HEK293T (cell line): ENCODE data around the gene SLC22A12.

Source experiments
- CTCF ChIA-PET: fragments of 350-600 bp; formaldehyde crosslinking; extraction: SDS; loops from one replicate; lab custom pipeline; 2021; ENCODE audit warnings: antibody characterized with exemption, inconsistent platforms; lab: Yijun Ruan, JAX
- POLR2A ChIA-PET: fragments of 350-600 bp; formaldehyde crosslinking; extraction: SDS; loops from one replicate; lab custom pipeline; 2020; ENCODE audit warnings: antibody characterized with exemption, inconsistent platforms; lab: Yijun Ruan, JAX
- DNase-seq: peaks from one replicate; pipeline ENCODE4 v3.0.0; 2012; ENCODE audit warnings: mixed read lengths; ENCODE audit errors: extremely low spot score
- ARNT ChIP-seq: fragments of 450-650 bp; IDR thresholded peaks from 2 replicates; pipeline ENCODE4 v1.6.1; 2017; ENCODE audit warnings: mild to moderate bottlenecking
- BHLHE40 ChIP-seq: fragments of 450-650 bp; IDR thresholded peaks from 2 replicates; pipeline ENCODE4 v1.6.1; 2016; ENCODE audit warnings: mild to moderate bottlenecking, moderate library complexity, borderline replicate concordance
- CTBP1 ChIP-seq: fragments of 450-650 bp; IDR thresholded peaks from 2 replicates; pipeline ENCODE4 v1.6.1; 2016; ENCODE audit warnings: borderline replicate concordance
- ELF4 ChIP-seq: fragments of 450-650 bp; IDR thresholded peaks from 2 replicates; pipeline ENCODE4 v1.6.1; 2017; ENCODE audit warnings: antibody characterized with exemption
- FOXA1 ChIP-seq: fragments of 450-650 bp; IDR thresholded peaks from 2 replicates; pipeline ENCODE4 v1.6.1; 2016; ENCODE audit warnings: mild to moderate bottlenecking
- FOXK2 ChIP-seq: fragments of 450-650 bp; IDR thresholded peaks from 2 replicates; pipeline ENCODE4 v1.6.1; 2016; ENCODE audit warnings: mild to moderate bottlenecking
- FOXM1 ChIP-seq: fragments of 450-650 bp; IDR thresholded peaks from 2 replicates; pipeline ENCODE4 v1.6.1; 2017; ENCODE audit warnings: mild to moderate bottlenecking, borderline replicate concordance
- HDGF ChIP-seq: fragments of 450-650 bp; IDR thresholded peaks from 2 replicates; pipeline ENCODE4 v1.6.1; 2017; ENCODE audit warnings: antibody characterized with exemption, borderline replicate concordance
- L3MBTL2 ChIP-seq: fragments of 450-650 bp; conservative IDR thresholded peaks from 2 replicates; pipeline ENCODE4 v1.6.1; 2016; ENCODE audit warnings: mild to moderate bottlenecking
- LEF1 ChIP-seq: fragments of 450-650 bp; IDR thresholded peaks from 2 replicates; pipeline ENCODE4 v1.6.1; 2017; ENCODE audit warnings: mild to moderate bottlenecking, borderline replicate concordance
- NFRKB ChIP-seq: fragments of 450-650 bp; IDR thresholded peaks from 2 replicates; pipeline ENCODE4 v1.6.1; 2016; ENCODE audit warnings: mild to moderate bottlenecking, moderate library complexity
- SP1 ChIP-seq: fragments of 450-650 bp; IDR thresholded peaks from 2 replicates; pipeline ENCODE4 v1.6.1; 2017
- SUZ12 ChIP-seq: fragments of 450-650 bp; IDR thresholded peaks from 2 replicates; pipeline ENCODE4 v1.6.1; 2016; ENCODE audit warnings: mild to moderate bottlenecking
- TARDBP ChIP-seq: fragments of 450-650 bp; IDR thresholded peaks from 2 replicates; pipeline ENCODE4 v1.6.1; 2016
- ZNF384 ChIP-seq: fragments of 450-650 bp; IDR thresholded peaks from 2 replicates; pipeline ENCODE4 v1.6.1; 2016
- TF ChIP-seq, protein P1 (sequence below): fragments of 450-650 bp; IDR thresholded peaks from 2 replicates; pipeline ENCODE4 v1.6.1; 2016

SLC22A12 gene

GRCh38 chr11:64566915-64567891, 23.8 kb upstream of the SLC22A12 start:
- ChIA-PET POLR2A (interaction anchor here (0.7 kb wide), 1 partner anchor 11 kb away, joined by 3 read pairs; no protein-coding TSS in a partner anchor), CTCF (interaction anchor here (1.0 kb wide), 1 partner anchor 84 kb away, joined by 3 read pairs; no protein-coding TSS in a partner anchor)
- DNase-seq: no peak
- TF ChIP-seq HDGF (no peak), SP1 (no peak), L3MBTL2 (0 out of 2 replicates have a peak, but pooled peaks have one; percentile 17)

DNA sequence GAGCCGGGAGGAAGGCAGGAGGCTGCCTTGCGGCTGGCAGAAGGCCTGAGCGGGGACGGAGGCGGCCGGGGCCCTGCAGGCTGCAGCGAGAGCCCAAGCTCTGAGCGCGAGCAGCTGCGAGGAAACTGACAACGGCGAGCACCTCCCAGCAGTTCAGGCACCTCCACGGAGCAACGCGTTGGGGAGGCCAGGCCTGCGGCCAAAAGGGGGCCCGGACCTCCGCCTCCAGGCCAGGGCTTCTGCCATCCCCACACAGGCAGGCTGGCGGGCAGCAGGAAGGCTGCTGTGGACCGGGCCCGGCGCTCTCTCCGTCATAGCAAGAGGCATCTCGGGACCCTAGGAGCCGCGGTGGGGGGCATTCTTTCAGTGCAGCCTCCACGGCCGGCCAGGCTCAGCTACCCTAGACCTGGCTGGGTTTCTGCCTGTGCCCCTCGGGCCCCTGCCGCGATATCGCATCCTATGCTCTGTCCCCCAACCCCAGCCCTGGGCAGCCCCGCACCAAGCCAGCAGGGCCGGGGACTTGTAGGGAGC, 22.9 kb upstream of the SLC22A12 start:
- ChIA-PET POLR2A (no interaction called here), CTCF (no interaction called here)
- TF ChIP-seq CTBP1 (no peak), SUZ12 (no peak), TARDBP (no peak), ARNT (no peak), BHLHE40 (no peak), ELF4 (no peak), FOXK2 (no peak), FOXM1 (no peak), L3MBTL2 (no peak), SP1 (no peak), NFRKB (no peak), FOXA1 (no peak), LEF1 (no peak), ZNF384 (no peak), HDGF (no peak)
- TF ChIP-seq, protein P1, sequence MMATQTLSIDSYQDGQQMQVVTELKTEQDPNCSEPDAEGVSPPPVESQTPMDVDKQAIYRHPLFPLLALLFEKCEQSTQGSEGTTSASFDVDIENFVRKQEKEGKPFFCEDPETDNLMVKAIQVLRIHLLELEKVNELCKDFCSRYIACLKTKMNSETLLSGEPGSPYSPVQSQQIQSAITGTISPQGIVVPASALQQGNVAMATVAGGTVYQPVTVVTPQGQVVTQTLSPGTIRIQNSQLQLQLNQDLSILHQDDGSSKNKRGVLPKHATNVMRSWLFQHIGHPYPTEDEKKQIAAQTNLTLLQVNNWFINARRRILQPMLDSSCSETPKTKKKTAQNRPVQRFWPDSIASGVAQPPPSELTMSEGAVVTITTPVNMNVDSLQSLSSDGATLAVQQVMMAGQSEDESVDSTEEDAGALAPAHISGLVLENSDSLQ: no peak
- DNase-seq: no peak

DNA sequence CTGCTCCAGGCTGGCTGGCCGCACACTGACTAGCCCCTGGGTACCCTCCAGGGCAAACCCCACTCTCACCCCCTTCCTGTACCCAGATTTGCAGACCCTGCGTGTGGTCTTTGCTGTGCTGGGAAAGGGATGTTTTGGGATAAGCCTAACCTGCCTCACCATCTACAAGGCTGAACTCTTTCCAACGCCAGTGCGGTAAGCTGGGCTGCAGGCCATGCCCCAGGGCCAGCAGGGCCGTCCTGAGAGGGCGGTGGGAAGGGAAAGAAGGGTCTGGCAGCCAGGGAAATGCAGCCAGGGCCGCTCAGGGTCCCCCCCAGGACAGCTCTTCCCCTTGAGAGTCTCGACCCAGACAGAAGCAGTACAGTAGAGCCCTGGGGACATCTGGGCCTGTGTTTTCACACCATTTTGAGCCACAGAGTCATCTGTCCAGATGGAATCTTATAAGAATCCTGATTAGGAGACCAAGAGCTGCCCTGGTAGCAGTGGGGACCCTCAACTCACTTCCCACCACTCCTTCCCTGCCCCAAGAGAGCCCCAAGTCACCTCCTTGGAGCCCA, 22.4 kb upstream of the SLC22A12 start:
- TF ChIP-seq FOXK2: no peak
- TF ChIP-seq CTBP1: no peak
- TF ChIP-seq ELF4: no peak
- TF ChIP-seq BHLHE40: no peak
- no peak for TF ChIP-seq SP1
- TF ChIP-seq NFRKB: no peak
- TF ChIP-seq L3MBTL2: no peak
- no peak for TF ChIP-seq FOXA1
- no peak for TF ChIP-seq TARDBP
- TF ChIP-seq ARNT: no peak
- TF ChIP-seq HDGF: no peak
- TF ChIP-seq, protein P1: no peak
- TF ChIP-seq FOXM1: no peak
- TF ChIP-seq ZNF384: no peak
- TF ChIP-seq LEF1: no peak
- TF ChIP-seq SUZ12: no peak
- DNase-seq: no peak
- CTCF ChIA-PET: no interaction called here
- POLR2A ChIA-PET: no interaction called here

- no peak for DNase-seq
- TF ChIP-seq FOXA1 (no peak), BHLHE40 (no peak), TARDBP (no peak), ARNT (no peak), CTBP1 (no peak), FOXM1 (no peak), ZNF384 (no peak), FOXK2 (no peak), LEF1 (no peak), HDGF (no peak), NFRKB (no peak)
- POLR2A ChIA-PET: no interaction called here
- CTCF ChIA-PET: no interaction called here
Measured at GRCh38 chr11:64569300-64569970, 21.6 kb upstream of the SLC22A12 start.

- POLR2A ChIA-PET: interaction anchor here (1.0 kb wide), 1 partner anchor 10 kb away, joined by 3 read pairs; no protein-coding TSS in a partner anchor
- CTCF ChIA-PET: no interaction called here
- TF ChIP-seq CTBP1: no peak
- TF ChIP-seq L3MBTL2: no peak
- TF ChIP-seq, protein P1: no peak
- TF ChIP-seq ELF4: no peak
- TF ChIP-seq NFRKB: no peak
- no peak for TF ChIP-seq FOXK2
- no peak for TF ChIP-seq LEF1
- no peak for TF ChIP-seq TARDBP
- TF ChIP-seq HDGF: no peak
- no peak for TF ChIP-seq SUZ12
- no peak for TF ChIP-seq BHLHE40
- TF ChIP-seq FOXM1: no peak
- TF ChIP-seq FOXA1: no peak
- no peak for TF ChIP-seq ZNF384
- TF ChIP-seq SP1: no peak
- no peak for DNase-seq
Measured at GRCh38 chr11:64570341-64570740, 20.7 kb upstream of the SLC22A12 start.
